Kasumi-1 (cell line): ENCODE results near the gene MBD1.
A peak's percentile ranks its signal among the peaks of the same experiment; 100 is the strongest.
"Not testable (repeated sequence)": the region's sequence is repeated elsewhere in the genome, so short reads cannot be mapped to it uniquely, and the experiment has no call there.

Experiments used
- DNase-seq, 2 experiments: peaks; one replicate each; lab custom pipeline; 2025; lab: John Stamatoyannopoulos, UW

MBD1 gene

DNA sequence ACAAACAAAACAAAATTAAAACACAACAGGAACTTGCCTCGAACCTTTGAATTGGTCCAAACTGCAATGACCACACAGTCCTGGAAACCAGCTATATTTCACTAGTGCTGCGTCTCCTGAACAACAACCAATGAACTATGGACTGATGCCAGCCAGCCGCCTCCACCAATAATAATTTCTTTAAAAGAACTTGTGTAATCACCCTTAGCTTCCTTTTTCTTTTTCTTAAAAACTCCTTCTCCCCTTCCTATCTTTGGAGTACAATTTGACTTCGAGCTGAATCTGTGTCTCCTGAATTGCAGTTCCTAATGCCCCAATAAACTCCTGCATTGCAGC is 7.8 kb upstream of the MBD1 start:
- DNase-seq: no peak

DNA sequence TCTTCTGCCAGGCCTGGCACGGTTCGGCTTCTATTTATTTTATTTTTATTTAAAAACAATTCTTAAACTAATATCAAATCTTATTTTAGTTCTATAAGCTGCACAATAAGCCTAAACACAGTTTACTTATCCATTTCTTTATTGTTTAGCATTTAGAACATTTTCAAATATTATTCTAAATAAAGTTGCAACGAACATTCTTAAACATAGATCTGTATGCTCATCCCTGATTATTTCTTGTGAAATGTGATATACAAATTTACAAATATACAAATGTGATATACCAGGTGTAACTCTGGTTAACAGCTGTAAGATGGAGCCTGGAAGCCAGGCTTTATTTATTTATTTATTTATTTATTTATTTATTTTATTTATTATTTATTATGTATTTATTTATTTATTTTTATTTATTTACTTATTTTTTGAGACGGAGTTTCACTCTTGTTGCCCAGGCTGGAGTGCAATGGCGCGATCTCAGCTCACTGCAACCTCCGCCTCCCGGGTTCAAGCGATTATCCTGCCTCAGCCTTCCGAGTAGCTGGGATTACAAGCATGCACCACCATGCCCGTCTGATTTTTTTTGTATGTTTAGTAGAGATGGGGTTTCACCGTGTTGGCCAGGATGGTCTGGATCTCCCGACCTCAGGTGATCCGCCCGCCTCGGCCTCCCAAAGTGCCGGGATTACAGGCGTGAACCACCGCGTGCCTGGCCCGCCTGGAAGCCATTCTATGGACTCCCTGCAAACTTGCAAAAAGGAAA is 7.2 kb upstream of the MBD1 start:
- DNase-seq: not testable (repeated sequence)

DNA sequence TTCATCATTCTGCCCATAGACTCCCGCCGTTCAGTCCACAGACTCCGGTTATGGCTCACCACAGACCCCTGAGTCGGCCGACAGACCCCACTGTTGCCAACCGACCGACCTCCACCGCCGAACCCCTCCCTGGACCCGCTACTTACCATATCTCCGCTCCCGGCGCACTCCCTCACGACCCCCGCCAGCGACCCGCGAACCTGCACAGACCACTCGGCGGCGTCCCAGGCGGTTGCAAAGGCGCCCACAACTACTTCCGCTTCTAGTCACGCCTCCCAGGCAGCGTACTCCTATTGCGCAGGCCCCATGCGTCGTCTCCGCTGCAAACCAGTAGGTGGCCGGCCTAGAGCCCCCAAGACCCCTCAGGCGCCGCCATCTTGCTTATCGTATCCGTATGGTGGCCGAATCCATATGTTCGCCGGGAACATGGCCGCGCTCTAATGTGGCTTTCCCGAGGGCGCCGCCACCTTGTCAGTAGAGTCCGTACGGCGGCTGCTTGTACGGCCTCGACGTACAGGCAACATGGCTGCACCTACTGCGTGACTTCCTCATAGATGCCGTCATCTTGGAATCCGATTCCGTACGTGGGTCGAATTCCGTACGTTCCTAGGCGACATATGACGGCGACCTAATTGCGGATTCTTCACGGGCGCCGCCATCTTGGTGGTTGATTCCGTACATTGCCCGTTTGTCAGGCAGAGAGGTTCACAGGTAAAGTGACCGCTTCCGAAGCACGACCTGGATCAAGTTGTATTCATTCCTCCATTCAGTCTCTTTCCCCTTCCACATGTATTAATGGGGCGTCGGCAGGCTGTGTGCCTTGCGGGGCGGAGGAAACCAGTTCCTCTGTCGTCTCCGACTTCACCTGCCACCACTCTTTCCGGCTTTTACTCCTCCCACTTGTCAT is 6.4 kb upstream of the MBD1 start, which contains the start of gene CXXC1:
CXXC1 (minus strand) TSS at position 252 of the 907 bp plus-strand sequence; CDS start at position 149, 103 bp downstream.
- DNase-seq: peak; percentile 98 to 99

DNA sequence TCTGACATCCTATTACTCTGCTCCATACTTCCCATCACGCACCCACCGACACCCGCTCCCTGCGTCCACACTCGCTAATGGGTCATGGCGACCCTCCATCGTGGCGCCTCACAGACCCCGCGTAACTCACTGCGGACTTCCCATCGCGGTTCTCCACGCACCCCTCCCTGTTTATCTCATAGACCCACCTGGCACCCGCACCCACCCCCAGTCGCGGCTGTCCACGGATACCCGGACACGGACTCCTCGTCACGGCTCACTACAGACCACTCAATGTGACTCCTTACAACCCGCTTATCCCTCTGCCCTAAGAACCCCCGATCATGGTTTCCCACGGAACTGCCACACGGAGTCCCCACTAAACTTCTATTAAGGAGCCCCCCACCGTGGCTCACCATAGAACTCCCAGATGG is 5.7 kb upstream of the MBD1 start:
- no peak for DNase-seq

DNA sequence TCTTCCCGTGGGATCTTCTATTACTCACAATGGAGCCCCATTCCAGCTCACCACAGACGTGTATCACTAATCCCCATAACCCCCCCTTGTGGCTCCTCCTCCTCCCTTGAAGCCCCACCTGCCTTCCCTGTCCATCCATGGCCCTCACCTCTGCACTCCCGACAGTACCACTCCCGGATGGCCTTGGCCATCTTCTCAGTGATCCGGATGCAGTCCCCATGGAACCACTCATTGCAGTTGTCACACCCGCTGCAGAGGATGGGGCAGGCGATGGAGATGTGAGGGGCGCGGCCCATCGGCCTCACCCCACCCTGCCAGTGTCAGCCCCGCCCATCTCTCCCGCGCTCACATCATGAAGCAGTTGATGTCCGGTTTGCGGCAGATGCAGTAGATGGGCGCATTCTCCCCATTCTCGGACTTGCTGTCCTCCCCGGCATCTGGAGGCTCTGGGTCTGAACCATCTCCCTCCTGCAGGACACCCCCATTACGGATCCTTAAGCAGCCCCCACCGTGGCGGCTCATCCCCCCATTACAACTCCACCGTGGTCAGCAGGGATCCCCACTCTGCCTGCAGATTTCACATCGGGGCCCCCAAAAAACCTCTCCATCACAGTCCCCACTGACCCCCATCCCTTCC is 5.2 kb upstream of the MBD1 start:
- no peak for DNase-seq

DNA sequence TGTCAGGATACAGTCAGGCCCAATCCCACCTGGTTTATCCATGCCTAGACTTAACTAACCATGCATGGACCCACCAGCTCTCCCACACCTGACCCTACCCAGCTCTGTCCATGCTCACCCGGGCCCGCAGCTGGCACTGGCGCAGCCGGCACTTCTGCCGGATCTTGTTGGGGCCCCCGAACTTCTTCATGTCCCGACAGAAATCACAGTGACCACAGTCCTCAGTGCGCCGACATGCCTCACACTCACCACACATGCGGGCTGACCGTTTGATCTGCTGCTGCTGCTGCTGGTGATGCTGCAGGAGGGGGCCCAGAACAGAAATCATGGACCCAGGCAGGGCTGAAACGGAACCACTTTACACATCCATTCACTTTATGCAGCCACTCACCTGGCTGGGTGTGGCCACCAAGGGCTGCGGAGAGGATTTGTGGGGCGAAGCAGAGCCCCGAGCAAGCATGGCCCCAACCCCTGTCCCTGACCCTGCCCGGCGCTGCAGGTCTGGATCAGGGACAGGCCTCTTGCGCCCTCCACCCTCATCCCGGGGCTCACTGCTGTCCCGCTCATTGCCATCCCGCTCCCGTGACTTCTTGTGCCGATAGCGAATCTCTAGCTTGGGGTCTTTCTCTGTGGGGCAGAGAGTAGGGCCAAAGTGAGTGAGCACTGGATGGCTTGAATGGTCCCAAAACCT is 4.5 kb upstream of the MBD1 start:
- no peak for DNase-seq

DNA sequence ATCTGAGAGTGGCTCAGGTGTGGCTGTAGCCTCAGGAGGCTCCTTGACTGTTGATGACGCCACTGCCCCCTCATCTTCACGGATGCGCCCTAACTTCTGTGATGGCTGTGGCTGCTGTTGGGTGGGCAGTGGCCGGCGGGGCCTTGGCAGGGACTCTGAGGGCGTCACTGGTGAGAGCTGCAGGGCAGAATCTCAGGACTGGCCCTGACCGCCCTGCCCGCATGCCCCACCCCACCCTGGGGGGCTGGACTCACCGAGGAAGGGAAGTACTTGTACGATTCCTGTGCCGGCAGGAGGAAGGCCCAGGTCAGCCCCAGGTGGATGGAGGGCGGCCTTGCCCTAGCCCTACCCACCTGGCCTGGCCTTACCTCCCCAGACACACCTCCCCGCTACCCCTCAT is 3.7 kb upstream of the MBD1 start:
- no peak for DNase-seq

DNA sequence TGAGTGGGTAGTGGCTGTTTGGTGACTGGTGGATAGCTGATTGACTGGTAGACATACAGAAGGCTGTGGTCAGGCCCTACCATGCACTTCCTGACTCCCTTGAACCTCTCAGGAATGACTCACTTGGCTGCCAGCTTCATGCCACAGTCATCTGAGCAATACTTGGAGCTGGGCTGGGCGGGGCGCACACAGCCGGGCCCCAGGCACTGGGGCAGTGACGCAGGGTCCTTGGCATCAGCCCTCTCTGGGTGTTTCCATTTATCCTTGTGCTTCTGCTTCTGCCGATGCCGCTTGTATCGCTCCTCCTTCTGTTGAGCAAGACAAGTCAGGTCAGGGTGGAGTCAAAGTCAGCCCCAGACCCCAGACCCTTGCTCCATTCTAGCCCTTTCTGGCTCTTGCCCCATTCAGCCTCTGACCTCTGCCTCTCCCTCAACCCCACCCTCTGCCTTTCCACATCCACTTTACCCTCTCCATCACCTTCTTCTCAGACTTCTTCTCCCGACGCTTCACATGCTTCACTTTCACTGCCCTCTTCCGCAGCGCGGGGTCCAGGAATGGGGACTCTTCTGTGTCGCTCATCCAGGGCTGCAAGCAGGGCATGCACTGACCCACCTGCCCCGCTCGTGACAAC is 3.0 kb upstream of the MBD1 start:
- no peak for DNase-seq

DNA sequence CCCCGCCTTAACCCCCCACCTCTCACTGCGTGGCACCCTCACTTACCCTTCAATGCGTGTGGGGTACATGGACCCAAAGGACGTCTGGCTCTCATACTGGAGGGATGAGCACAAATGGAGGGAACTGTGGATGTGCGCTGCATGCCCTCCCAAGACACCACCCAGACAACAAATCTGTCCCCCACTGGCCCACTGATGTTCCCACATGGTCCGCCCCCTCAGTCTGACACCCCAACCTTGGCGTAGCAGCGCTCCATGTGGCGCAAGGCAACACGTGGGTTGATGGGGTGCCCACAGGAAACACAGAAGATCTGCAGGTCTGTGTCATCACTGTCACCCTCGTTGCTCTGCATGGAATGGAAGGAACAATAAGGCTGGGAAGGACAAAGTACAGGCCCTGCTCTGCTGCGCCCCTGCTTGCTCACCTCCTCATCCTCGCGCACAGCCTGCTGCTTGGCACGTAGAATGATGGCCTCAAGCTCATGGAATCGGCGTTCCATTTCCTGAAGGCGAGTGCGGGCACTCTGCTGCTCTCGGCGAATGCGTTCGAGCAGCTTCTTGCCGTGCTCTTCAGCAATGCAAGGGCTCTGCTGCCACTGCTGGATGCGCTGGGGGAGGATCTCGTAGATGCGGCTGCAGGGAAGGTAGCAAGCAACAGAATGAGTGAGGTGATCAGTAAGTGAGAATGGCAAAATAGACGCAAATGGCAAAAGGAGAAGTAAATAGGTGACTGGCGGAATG is 2.3 kb upstream of the MBD1 start:
- DNase-seq: no peak

DNA sequence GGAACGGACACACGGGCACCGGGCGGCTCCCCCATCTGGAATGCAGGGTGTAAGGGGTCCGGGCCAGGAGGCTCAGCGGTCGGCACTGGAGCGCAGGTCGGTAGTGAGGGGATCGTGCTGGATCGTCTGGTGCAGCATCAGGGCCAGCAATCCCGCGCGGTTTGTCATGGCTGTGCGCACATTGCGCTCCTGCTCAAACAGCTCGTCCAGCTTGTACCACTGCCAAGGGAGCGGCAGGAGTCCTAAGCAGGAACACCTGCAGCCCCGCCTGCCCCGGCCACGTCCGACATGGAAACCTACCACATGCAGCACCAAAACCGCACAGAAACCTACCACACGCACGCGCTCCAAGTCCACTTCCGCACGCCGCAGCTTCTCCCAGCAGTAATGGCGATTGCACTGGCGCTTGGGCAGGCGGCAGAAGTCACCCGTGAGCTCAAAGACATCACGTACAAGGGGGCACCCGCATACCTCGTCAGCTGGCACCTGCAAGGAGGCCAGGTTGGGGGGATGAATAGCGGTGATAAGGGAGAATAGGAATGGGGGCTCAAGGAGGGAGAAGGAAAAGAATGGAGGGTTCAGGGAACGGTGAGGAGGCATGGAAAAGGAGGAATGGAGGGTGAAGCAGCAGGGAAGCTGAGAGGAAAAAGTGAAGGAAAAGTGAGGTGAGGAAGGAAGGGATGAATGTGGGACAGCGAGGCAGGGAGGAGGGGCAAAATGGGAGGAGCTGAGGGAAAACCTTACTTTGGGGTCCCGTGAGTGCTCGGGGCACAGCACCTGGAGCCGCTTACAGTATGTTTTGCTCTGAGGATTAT is 1.4 kb upstream of the MBD1 start:
- no peak for DNase-seq

DNA sequence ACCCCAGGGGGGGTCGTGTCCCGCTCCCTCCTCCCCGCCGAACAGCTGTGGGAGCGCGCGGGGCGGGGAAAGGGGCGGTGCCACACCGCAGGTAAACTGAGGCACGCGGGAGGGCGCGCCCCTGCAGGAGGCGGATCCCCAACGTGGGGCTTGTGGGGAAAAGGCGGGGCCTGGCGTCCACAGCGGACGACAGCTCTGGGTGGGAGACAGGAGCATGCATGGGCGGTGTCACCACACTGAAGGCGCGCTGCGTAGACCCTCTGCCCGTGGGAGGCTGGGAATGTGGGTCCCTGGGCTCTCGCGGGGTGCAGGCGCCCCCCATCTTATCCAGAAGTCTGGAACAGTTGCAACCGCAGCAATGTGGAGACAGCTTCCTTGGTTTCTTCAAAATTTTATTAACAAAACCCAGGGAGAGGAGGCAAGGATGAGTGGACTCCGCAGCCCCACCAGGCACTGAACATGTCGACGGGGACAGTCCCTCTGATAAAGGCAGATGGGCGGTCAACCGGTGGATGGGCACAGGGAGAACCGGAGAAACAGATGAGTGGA is 723 bp upstream of the MBD1 start:
- DNase-seq: no peak

DNA sequence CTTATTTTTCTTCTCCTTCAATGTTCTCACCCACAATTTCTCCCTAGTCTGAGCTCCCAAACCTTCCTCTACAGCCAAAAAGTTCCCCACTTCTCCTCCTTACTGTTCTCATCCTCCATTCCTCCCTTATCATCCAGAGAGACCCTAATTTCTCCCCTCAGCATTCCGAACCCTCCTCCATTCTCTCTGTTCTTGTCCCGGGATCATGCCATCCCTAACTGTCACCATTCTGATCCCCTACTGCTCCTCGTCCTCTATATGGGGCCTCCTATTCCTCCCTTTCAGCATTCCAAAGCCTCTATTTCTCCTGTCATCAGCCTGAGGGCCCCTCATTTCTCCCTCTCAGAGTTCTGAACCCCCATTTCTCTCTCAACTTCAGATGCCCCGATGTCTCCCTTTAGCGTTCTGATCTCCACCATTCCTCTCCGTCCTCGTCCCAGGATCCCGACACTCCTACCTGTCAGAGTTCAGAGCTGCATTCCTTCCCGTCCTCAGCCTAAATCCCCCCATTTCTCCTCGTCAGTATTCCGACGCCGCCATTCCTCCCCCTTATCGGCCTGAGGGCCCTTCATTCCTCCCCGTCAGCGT is 522 bp downstream of the MBD1 start:
- no peak for DNase-seq

DNA sequence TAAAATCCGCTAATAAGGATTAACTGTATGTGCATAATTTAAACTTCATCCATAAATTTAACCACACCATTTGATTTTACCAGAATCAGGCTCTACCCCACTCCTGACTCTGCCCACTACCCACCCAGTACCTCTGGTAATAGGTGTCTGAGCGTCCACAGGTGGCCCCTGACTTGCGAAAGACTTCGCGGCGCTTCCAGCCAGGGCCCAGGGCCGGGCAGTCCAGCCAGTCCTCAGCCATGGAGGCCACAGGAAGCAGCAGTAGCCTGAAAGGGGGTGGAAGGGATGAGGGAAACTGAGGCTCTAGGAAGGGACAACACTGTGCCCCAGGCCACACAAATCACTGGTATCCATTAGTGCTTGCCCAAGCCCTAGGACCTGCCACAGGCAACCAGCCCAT is 1.6 kb downstream of the MBD1 start:
- DNase-seq: no peak

DNA sequence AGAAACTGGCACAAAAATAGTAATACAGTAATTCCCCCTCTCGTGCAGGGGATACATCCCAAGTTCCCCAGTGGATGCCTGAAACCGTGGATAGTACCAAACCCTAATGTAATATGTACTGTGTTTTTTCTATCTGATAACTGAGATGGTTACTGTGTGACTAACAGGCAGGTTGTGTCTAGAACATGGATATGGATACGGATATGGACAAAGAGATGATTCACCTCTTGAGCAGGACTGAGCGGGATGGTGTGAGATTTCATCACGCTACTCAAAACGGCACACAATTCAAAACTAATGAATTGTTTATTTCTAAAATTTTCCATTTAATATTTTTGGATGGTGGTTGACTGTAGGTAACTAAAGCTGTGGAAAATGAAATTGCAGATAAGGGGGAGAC is 3.4 kb downstream of the MBD1 start:
- no peak for DNase-seq

DNA sequence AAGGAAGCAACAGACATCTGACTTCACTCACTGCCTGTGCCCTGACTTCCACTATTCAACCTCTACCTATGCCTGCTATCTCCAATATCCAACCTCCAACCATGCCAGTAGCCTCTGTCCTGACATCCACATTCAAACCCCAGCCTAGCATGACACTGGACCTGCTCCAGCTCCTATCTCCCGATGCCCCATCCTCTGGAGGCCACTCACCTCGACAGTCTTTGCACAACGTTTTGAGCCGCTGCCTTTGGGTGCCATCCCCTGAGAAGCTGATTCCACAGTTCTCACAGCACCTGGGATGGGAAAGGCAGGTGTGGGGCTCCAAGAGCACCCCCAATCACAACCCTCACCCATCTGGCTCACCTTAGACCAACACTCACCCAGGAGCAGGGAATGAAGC is 4.9 kb downstream of the MBD1 start:
- DNase-seq: no peak

DNA sequence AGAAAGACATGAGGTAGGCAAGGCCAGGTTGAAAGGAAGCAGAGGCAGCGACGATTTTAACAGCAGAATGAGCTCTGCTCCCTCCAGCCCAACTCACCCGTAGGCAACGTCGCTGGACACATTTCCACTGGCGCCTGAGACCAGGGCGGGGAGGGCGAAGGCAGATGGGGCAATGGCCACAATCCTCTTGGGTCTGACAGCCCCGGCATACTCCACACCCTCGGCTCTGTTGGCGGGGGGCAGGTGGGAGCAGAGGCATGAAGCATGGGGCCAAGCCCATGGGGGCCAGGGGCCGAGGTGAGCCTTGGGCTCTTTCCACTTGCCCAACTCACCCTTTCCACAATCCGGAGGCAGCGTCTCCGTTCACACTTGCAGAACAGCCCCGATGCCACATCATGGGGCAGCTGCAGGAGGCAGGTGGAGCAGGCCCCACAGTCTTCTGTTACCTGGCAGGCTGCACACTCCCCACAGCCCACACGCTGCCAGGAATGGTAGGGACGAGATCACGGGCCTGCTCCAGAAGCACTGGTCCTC is 5.8 kb downstream of the MBD1 start:
- DNase-seq: no peak

DNA sequence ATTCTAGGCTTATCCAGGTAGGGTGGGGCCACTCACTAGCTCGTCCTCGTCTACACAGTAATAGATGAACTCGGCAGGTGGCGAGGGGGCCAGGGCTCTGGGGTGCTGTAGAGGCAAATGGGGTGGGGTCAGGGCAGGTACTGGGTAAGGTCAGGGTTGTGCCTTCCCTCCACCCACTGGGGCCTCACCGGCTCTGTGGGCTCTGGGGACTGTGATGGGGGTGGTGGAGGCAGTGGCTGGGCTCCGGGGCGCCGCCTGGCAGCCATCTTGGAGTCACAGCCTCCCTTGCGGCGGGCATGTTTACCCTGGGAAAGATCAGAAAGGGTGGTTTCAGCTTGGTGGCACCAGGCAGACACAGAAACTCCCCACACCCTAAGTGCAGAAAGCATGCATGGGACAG is 6.4 kb downstream of the MBD1 start:
- DNase-seq: no peak

DNA sequence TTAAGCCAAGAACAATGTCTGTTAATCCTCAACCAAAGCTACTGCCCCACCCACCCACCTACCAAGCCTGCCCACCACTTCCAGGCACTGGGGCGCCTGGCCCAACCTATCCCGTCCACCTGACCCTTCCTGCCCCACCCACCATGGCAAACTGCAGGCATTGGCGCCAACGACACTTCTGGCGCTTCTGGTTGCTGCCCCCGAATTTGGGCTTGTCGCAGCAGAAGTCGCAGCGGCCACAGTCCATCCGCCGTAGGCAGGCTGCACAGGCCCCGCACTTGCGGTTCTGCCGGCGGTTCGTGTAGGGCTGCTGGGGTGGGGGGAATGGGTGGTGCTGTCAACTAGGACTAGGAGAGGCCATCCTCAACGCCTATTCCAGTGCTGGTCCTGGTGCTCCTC is 7.3 kb downstream of the MBD1 start:
- no peak for DNase-seq
